Hepatic stellate cell (primary cell): Measurements from ENCODE around the gene PRDM7.
"Not testable (repeated sequence)": the region's sequence is repeated elsewhere in the genome, so short reads cannot be mapped to it uniquely, and the experiment has no call there.

Experiments used
- DNase-seq: peaks from one replicate; pipeline ENCODE4 v3.0.0; 2011; ENCODE audit warnings: low spot score

PRDM7 gene

GRCh38 chr16:90077240-90077756 lies at the start of gene PRDM7:
PRDM7 (minus strand) TSS chr16:90077331; CDS start chr16:90075910, 1,421 bp downstream.
- peak; percentile 99 for DNase-seq

- not testable (repeated sequence) for DNase-seq
These were observed 44.7 kb upstream of the PRDM7 start for GRCh38 chr16:90121846-90122245.

GRCh38 chr16:90107617-90108016 lies 30.5 kb upstream of the PRDM7 start:
- DNase-seq: not testable (repeated sequence)

- not testable (repeated sequence) for DNase-seq
These were observed 29.9 kb upstream of the PRDM7 start for GRCh38 chr16:90107060-90107459.

- DNase-seq: not testable (repeated sequence)
These were observed 29.1 kb upstream of the PRDM7 start for GRCh38 chr16:90106271-90106670.

GRCh38 chr16:90104725-90105124 lies 27.6 kb upstream of the PRDM7 start:
- DNase-seq: not testable (repeated sequence)

- DNase-seq: not testable (repeated sequence)
These were observed 25.2 kb upstream of the PRDM7 start for GRCh38 chr16:90102086-90102884.

GRCh38 chr16:90101332-90101731 lies 24.2 kb upstream of the PRDM7 start:
- not testable (repeated sequence) for DNase-seq

- not testable (repeated sequence) for DNase-seq
These were observed 23.7 kb upstream of the PRDM7 start for GRCh38 chr16:90100790-90101189.

- not testable (repeated sequence) for DNase-seq
These were observed 23.1 kb upstream of the PRDM7 start for GRCh38 chr16:90100229-90100628.

- DNase-seq: not testable (repeated sequence)
These were observed 21.8 kb upstream of the PRDM7 start for GRCh38 chr16:90098936-90099335.

GRCh38 chr16:90097010-90097684 lies 20.0 kb upstream of the PRDM7 start:
- DNase-seq: not testable (repeated sequence)

GRCh38 chr16:90094791-90095190 lies 17.7 kb upstream of the PRDM7 start:
- DNase-seq: not testable (repeated sequence)

- DNase-seq: not testable (repeated sequence)
These were observed 17.2 kb upstream of the PRDM7 start for GRCh38 chr16:90094296-90094695.

- DNase-seq: not testable (repeated sequence)
These were observed 16.7 kb upstream of the PRDM7 start for GRCh38 chr16:90093799-90094198.

- DNase-seq: not testable (repeated sequence)
These were observed 15.7 kb upstream of the PRDM7 start for GRCh38 chr16:90092781-90093180.

GRCh38 chr16:90084215-90084950 lies 7.3 kb upstream of the PRDM7 start:
- DNase-seq: no peak

- DNase-seq: no peak
These were observed 6.0 kb upstream of the PRDM7 start for GRCh38 chr16:90083139-90083538.

GRCh38 chr16:90081606-90081970 lies 4.5 kb upstream of the PRDM7 start:
- no peak for DNase-seq

- no peak for DNase-seq
These were observed 1.4 kb upstream of the PRDM7 start for GRCh38 chr16:90078579-90078895.

- DNase-seq: peak; percentile 26
These were observed 837 bp upstream of the PRDM7 start for GRCh38 chr16:90077757-90078578.
